Stomach (tissue), 4 donors: Measurements from ENCODE around the gene MOK.

Source experiments
- EP300 ChIP-seq: sonication (generic); formaldehyde crosslinking; IDR thresholded peaks from one replicate; pipeline ENCODE4 v1.6.1; 2017; ENCODE audit warnings: antibody characterized with exemption
- POLR2A ChIP-seq, 4 donors: fragments of 450-650 bp; IDR thresholded peaks; one replicate each; pipeline ENCODE4 v1.6.1; 2016; ENCODE audit warnings: antibody characterized with exemption in 4 of 4, control low read depth in 2 of 4, mild to moderate bottlenecking in 1 of 4, moderate library complexity in 1 of 4
- POLR2AphosphoS5 ChIP-seq, 3 donors: sonication (generic); formaldehyde crosslinking; IDR thresholded peaks; one replicate each; pipeline ENCODE4 v1.6.1; 2016; ENCODE audit warnings: antibody characterized with exemption in 3 of 3
- TF ChIP-seq, protein P1 (sequence below), 7 experiments: fragments of 450-650 bp in 4 of 7; fragments of 200-600 bp in 3 of 7; sonication (generic) in 3 of 7; IDR thresholded peaks; one replicate each; pipeline ENCODE4 v1.5.1; 2016 to 2019; ENCODE audit warnings: antibody characterized with exemption in 7 of 7, control low read depth in 2 of 7, mild to moderate bottlenecking in 1 of 7

DNA sequence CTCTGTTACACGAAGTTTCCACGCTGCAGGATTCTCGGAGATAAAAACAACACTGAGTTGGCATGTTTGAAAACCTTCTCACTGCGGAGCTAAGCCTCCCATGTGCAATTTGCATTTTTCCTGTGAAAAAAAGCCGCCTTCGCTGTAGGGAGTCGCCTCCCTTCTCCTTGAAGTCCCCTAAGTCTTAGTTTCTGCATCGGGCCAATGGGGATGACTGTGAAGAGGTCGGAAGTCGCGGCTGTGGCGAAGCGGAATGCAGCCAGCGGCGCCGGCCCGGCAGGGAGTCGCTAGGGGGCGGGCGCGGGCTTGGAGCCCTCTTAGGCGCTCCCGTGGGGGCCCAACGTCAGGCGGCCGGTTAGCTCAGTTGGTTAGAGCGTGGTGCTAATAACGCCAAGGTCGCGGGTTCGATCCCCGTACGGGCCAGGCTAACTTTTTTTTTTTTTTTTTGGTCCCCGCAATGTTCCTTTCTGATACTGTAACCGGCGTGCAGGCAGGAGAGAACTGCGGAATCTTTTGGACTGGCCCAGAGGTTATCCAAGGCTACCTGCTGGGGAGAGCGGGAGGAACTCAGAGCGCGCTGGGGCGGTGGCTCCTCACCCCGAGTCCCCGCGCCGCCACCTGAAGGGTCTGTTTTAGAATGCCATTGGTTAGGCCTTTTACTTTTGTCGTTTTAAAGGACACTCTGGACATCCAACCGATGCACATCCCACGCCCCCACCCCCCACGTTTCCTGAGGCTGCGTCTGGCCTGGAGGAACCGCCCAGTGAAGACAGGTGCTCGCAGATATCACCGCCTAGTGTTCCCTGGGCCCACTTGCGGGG lies 12.0 kb upstream of the MOK start:
- TF ChIP-seq, protein P1, sequence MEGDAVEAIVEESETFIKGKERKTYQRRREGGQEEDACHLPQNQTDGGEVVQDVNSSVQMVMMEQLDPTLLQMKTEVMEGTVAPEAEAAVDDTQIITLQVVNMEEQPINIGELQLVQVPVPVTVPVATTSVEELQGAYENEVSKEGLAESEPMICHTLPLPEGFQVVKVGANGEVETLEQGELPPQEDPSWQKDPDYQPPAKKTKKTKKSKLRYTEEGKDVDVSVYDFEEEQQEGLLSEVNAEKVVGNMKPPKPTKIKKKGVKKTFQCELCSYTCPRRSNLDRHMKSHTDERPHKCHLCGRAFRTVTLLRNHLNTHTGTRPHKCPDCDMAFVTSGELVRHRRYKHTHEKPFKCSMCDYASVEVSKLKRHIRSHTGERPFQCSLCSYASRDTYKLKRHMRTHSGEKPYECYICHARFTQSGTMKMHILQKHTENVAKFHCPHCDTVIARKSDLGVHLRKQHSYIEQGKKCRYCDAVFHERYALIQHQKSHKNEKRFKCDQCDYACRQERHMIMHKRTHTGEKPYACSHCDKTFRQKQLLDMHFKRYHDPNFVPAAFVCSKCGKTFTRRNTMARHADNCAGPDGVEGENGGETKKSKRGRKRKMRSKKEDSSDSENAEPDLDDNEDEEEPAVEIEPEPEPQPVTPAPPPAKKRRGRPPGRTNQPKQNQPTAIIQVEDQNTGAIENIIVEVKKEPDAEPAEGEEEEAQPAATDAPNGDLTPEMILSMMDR (IDR thresholded peaks at IDR 0.05): peak in 5 of 7 experiments; percentile 75 to 90 (median 79)
- no peak for TF ChIP-seq EP300
- TF ChIP-seq POLR2AphosphoS5 (IDR thresholded peaks at IDR 0.05): peak in 2 of 3 donors; percentile 38 to 66
- no peak for TF ChIP-seq POLR2A (IDR thresholded peaks at IDR 0.05)
